T-cell (primary cell): Measurements from ENCODE around the gene APCDD1L. TPM values are rescaled to one million over a fixed set of nuclear protein-coding genes. Genes with fewer than 3 reads are reported as not detected.

Source experiments
- ATAC-seq, 4 experiments: fragments of 200-7000 bp in 3 of 4; fragments of 150-1000 bp in 1 of 4; cut with Tn5 transposase; replicated peaks in 1 of 4; 1 replicate in 3 of 4; 2 replicates in 1 of 4; pipeline ENCODE4 v1.10.0; 2021; ENCODE audit warnings: moderate library complexity in 3 of 4, mild to moderate bottlenecking in 2 of 4, moderate number of reproducible peaks in 1 of 4
- CTCF ChIA-PET, 2 donors: fragments of 300-600 bp; sonication (Branson Sonifier 250); formaldehyde crosslinking; loops; one replicate each; lab custom pipeline; 2022; ENCODE audit warnings: antibody characterized with exemption in 2 of 2; lab: Charles Lee
- POLR2A ChIA-PET, 2 donors: fragments of 300-600 bp; sonication (Branson Sonifier 250); formaldehyde crosslinking; loops; one replicate each; lab custom pipeline; 2022; ENCODE audit warnings: antibody characterized with exemption in 2 of 2; lab: Charles Lee
- DNase-seq, 35 experiments: peaks; one replicate each; pipeline versions ENCODE4 v3.0.0 to v3.0.0-alpha.2; 2013 to 2023
- H3K27ac ChIP-seq: one replicate; pipeline ENCODE4 v1.5.1; 2013; ENCODE audit warnings: low read length
- H3K27me3 ChIP-seq, 2 experiments: replicated peaks in 1 of 2; 1 replicate in 1 of 2; 2 replicates in 1 of 2; pipeline versions ENCODE4 v1.6.1 to v1.7.0; 2013; ENCODE audit warnings: low read length in 1 of 2, mixed read lengths in 1 of 2; ENCODE audit not compliant: control insufficient read depth in 2 of 2, insufficient read depth in 2 of 2; ENCODE audit errors: extremely low read depth in 1 of 2
- H3K36me3 ChIP-seq, 2 donors: 1 replicate in 1 of 2; 2 replicates in 1 of 2; pipeline versions ENCODE4 v1.6.1 to v1.7.0; 2013; ENCODE audit warnings: low read length in 1 of 2; ENCODE audit not compliant: control insufficient read depth in 2 of 2, insufficient read depth in 1 of 2; ENCODE audit errors: extremely low read depth in 1 of 2
- H3K4me1 ChIP-seq, 2 experiments: 1 replicate in 1 of 2; 2 replicates in 1 of 2; pipeline versions ENCODE4 v1.6.1 to v1.7.0; 2013; ENCODE audit warnings: low read length in 2 of 2, mixed read lengths in 1 of 2; ENCODE audit not compliant: insufficient read depth in 2 of 2, control insufficient read depth in 1 of 2; ENCODE audit errors: extremely low read depth in 1 of 2
- H3K4me3 ChIP-seq, 2 donors: 1 replicate in 1 of 2; 2 replicates in 1 of 2; pipeline versions ENCODE4 v1.5.1 to v1.7.0; 2013; ENCODE audit warnings: mild to moderate bottlenecking in 2 of 2, low read length in 1 of 2, moderate library complexity in 1 of 2; ENCODE audit not compliant: control insufficient read depth in 1 of 2; ENCODE audit errors: extremely low read depth in 1 of 2
- H3K9me3 ChIP-seq: 2 replicates; pipeline ENCODE4 v1.7.0; 2013
- H3K27ac Mint-ChIP-seq, 2 donors: one replicate each; pipeline ENCODE4 v1.8.0; 2020 to 2021; ENCODE audit warnings: mild to moderate bottlenecking in 2 of 2, mixed read lengths in 2 of 2
- H3K27me3 Mint-ChIP-seq, 2 donors: one replicate each; pipeline ENCODE4 v1.8.0; 2021 to 2022; ENCODE audit warnings: mixed read lengths in 2 of 2
- H3K36me3 Mint-ChIP-seq: one replicate; pipeline ENCODE4 v1.8.0; 2021; ENCODE audit warnings: mixed read lengths
- H3K4me1 Mint-ChIP-seq, 3 donors: one replicate each; pipeline ENCODE4 v1.8.0; 2020 to 2022; ENCODE audit warnings: mixed read lengths in 3 of 3, mild to moderate bottlenecking in 1 of 3
- H3K4me3 Mint-ChIP-seq, 3 donors: one replicate each; pipeline ENCODE4 v1.8.0; 2020 to 2022; ENCODE audit warnings: mild to moderate bottlenecking in 3 of 3, mixed read lengths in 3 of 3, moderate library complexity in 3 of 3
- H3K9me3 Mint-ChIP-seq, 3 donors: one replicate each; pipeline ENCODE4 v1.8.0; 2020 to 2022; ENCODE audit warnings: mixed read lengths in 3 of 3
- WGBS: methylation state at CpG from one replicate; pipeline ENCODE4 v1.1.5; 2013; ENCODE audit warnings: missing lambda C conversion rate; ENCODE audit not compliant: insufficient coverage; 5-methylcytosine and 5-hydroxymethylcytosine counted together
- total RNA-seq, 35 experiments: library from RNA in 6 of 35; stranded (reverse) in 6 of 35; fragments of 120-200 nt in 1 of 35; gene quantifications; one replicate each; pipeline versions ENCODE4 v1.2.1 to v1.2.4 and lab custom pipeline; 2013 to 2026

APCDD1L gene
- total RNA-seq, 5 donors from 2014 or later (not counting 1 experiment from before 2014, with no cell fraction given): not detected

DNA sequence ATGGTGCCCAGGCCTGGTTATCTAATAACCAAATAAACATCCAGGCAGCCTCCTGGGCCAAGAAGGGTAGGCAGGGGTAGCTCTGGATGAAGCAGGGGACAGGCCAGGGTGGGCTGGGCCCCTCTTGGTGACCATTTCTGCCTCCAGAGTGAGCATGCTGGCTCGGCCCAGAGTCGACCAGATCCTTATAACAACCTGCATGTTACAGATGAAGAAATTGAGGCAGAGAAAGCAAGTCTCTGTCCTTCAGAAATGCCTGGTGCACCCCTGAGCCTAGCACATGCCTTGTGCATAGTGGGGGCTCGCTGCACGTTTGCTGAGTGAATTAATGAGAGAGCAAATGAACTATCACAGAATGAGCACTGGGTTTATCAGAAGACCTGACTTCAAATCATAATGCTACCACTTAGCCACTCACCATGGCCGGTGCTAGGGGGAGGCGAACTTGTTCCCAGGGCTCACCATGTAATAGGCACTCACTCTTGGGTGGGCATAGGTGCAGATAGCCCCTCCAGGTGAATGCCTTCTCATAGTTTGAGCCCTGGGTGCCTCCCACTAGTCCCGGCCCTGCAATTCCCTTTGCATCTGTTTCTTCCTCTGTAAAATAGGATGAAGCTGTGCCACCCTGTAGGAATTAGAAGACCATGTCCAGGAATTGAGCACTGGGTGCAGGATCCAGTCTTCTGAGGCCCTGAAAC is 3.8 kb upstream of the APCDD1L start:
- H3K27me3 Mint-ChIP-seq: peaks cover 16 to 30% of the 10 kb centered on the region in 2 donors
- H3K36me3 Mint-ChIP-seq: no peaks in the 10 kb centered on the region
- ATAC-seq (no peak), DNase-seq (no peak)
- no peaks in the 10 kb centered on the region for H3K4me1 Mint-ChIP-seq
- no peaks in the 10 kb centered on the region for H3K9me3 ChIP-seq
- no peak overlapping the region for H3K27ac ChIP-seq
- H3K27me3 ChIP-seq: peaks cover 0 to 30% of the 10 kb centered on the region in 2 experiments
- no peak overlapping the region for H3K4me3 ChIP-seq
- H3K27ac Mint-ChIP-seq: no peak overlapping the region
- no peaks in the 10 kb centered on the region for H3K36me3 ChIP-seq
- 77% methylated on average over 4 of the region's 7 CpGs for WGBS
- ChIA-PET CTCF (interaction anchor here in 1 of 2 donors (1.0 kb wide), 1 partner anchor 56 kb away, joined by 4 read pairs; no protein-coding TSS in a partner anchor), POLR2A (no interaction called here)
- no peak overlapping the region for H3K4me3 Mint-ChIP-seq
- H3K4me1 ChIP-seq: no peaks in the 10 kb centered on the region
- no peaks in the 10 kb centered on the region for H3K9me3 Mint-ChIP-seq

DNA sequence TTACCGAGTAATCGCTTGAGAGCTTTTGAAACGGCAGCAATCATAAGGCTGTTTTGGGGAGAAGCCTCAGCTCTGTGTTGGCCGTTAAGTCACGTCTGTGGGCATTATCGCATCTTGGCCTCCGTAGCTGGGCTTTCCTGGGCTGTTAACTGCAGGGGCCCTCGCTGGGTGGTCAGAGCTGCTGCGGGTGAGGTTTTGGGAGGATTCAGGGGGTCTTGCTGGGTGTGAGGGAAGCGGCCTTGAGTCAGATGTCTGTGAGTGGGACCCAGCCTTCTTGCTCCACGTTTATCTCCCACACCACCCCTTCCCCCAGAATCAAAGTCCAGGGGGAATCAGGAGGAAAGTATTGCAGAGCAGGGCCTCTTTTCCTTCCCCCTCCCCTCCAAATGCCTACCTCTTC is 3.2 kb upstream of the APCDD1L start:
- Histone ChIP-seq H3K9me3 (no peaks in the 10 kb centered on the region), H3K36me3 (no peaks in the 10 kb centered on the region), H3K27ac (no peak overlapping the region), H3K27me3 (peaks cover 0 to 37% of the 10 kb centered on the region in 2 experiments), H3K4me1 (no peaks in the 10 kb centered on the region), H3K4me3 (no peak overlapping the region)
- no peak for ATAC-seq
- no peaks in the 10 kb centered on the region for H3K4me1 Mint-ChIP-seq
- no peak for DNase-seq
- H3K36me3 Mint-ChIP-seq: no peaks in the 10 kb centered on the region
- ChIA-PET POLR2A (no interaction called here), CTCF (interaction anchor here in 1 of 2 donors (1.0 kb wide), 1 partner anchor 57 kb away, joined by 4 read pairs; no protein-coding TSS in a partner anchor)
- no peak overlapping the region for H3K27ac Mint-ChIP-seq
- no peaks in the 10 kb centered on the region for H3K9me3 Mint-ChIP-seq
- H3K27me3 Mint-ChIP-seq: peaks cover 19 to 36% of the 10 kb centered on the region in 2 donors
- 64% methylated on average over 9 of the region's 11 CpGs for WGBS
- H3K4me3 Mint-ChIP-seq: no peak overlapping the region

DNA sequence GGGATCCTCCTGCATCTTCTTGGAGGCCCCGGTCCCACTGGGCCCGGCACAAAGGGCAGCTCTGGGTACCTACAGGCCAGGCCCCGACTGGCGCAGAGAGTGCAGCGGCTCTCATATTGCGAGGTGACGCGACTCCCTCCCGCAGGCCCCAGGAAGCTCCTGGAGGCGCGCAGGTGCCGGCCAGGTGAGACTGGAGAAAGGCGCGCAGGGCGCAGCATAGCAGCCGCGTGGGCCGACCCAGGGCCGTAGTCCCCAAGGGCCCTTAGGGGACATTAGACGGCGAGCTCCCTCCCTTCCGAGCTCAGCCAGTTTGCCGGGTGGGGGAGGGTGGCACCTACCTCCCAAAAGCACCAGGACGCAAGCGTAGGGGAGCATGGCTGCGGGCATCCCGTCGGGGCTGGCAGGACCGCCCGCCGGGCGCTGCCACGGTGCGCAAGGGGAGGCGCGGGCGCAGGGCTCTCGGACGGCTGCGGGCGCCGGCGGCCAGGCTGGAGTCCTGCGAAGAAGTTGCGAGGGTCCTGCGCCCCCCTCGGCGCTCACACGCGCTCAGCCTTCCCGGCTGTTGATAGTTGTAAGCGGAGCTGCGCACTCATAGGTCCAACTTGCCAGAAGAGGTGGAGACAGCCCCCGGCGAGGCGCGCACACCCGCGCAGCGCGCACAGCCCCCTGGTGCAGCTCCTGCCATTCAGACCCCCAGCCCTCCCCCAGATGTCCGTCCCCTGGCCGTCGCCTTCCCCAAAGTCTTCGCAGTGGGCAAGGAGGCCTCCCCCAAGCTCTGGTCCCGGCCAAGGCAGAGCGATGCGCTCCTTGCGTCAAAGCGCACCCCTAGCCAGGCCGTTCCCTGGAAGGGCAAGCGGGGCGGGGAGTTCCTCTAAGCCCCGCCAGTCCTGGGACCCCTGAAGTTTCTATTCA is 622 bp downstream of the APCDD1L start:
- ChIA-PET POLR2A (no interaction called here), CTCF (no interaction called here)
- Mint-ChIP-seq H3K4me3 (no peak overlapping the region), H3K27me3 (peaks cover 31 to 52% of the 10 kb centered on the region in 2 donors), H3K4me1 (no peaks in the 10 kb centered on the region), H3K27ac (no peak overlapping the region), H3K9me3 (no peaks in the 10 kb centered on the region), H3K36me3 (no peaks in the 10 kb centered on the region)
- 10% methylated on average over 74 of the region's 74 CpGs for WGBS
- no peaks in the 10 kb centered on the region for H3K9me3 ChIP-seq
- no peaks in the 10 kb centered on the region for H3K4me1 ChIP-seq
- H3K4me3 ChIP-seq: no peak overlapping the region
- H3K36me3 ChIP-seq: no peaks in the 10 kb centered on the region
- ATAC-seq (no peak), DNase-seq (no peak)
- H3K27me3 ChIP-seq: peaks cover 0 to 45% of the 10 kb centered on the region in 2 experiments
- no peak overlapping the region for H3K27ac ChIP-seq

DNA sequence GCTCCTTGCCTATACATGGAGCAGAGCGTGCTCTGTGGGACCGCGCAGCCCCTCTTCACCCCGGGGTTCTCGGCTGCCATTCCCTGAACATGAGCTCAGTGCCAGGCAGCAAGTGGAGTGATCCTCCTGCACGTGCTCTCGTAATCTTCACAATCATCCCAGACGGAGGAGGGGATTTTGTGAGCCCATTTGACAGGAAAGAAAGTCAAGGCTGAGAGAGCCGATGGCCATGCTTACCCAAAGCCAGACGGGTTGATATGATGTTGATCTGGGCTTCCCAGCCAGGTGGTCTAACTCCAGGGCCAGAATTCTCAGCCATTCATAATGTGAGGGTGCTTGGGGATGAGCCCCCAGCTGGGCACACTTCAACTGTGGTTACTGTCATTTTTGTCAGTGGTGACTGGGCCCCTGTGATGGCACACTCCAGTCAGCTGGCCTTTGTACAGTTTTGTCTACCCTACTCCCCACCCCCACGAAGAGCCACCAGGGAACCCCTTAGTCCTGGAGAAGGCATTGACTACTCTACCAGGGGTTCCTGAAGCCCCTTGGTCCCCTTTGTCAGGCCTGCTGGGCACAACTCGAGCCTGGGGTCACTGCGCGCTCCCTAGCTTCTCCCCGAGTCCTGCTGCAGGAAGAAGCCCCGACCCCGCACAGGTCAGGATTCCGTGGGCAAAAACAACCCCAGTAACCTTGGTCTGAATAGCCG is 1.5 kb downstream of the APCDD1L start:
- H3K27ac ChIP-seq: no peak overlapping the region
- ATAC-seq (no peak), DNase-seq (no peak)
- WGBS: 69% methylated on average over 11 of the region's 19 CpGs
- ChIA-PET CTCF (interaction anchor here in 1 of 2 donors (0.6 kb wide), 1 partner anchor 10 kb away, joined by 3 read pairs; no protein-coding TSS in a partner anchor), POLR2A (no interaction called here)
- H3K4me3 ChIP-seq: no peak overlapping the region
- H3K27me3 ChIP-seq: peaks cover 0 to 37% of the 10 kb centered on the region in 2 experiments
- H3K9me3 Mint-ChIP-seq: no peaks in the 10 kb centered on the region
- H3K4me3 Mint-ChIP-seq: no peak overlapping the region
- H3K4me1 Mint-ChIP-seq: no peaks in the 10 kb centered on the region
- H3K36me3 ChIP-seq: no peaks in the 10 kb centered on the region
- H3K27me3 Mint-ChIP-seq: peaks cover 31 to 52% of the 10 kb centered on the region in 2 donors
- H3K4me1 ChIP-seq: no peaks in the 10 kb centered on the region
- no peaks in the 10 kb centered on the region for H3K9me3 ChIP-seq
- no peaks in the 10 kb centered on the region for H3K36me3 Mint-ChIP-seq
- H3K27ac Mint-ChIP-seq: no peak overlapping the region

GRCh38 chr20:58512808-58513552 is 2.2 kb downstream of the APCDD1L start:
- Histone ChIP-seq H3K4me3 (no peak overlapping the region), H3K9me3 (no peaks in the 10 kb centered on the region), H3K36me3 (no peaks in the 10 kb centered on the region), H3K27me3 (peaks cover 0 to 37% of the 10 kb centered on the region in 2 experiments), H3K4me1 (no peaks in the 10 kb centered on the region), H3K27ac (no peak overlapping the region)
- ATAC-seq (no peak), DNase-seq (no peak)
- Mint-ChIP-seq H3K27me3 (peaks cover 31 to 52% of the 10 kb centered on the region in 2 donors), H3K4me3 (no peak overlapping the region), H3K4me1 (no peaks in the 10 kb centered on the region), H3K9me3 (no peaks in the 10 kb centered on the region), H3K27ac (no peak overlapping the region), H3K36me3 (no peaks in the 10 kb centered on the region)
- WGBS: 56% methylated on average over 5 of the region's 17 CpGs
- POLR2A ChIA-PET: no interaction called here
- CTCF ChIA-PET: interaction anchor here in 1 of 2 donors (0.6 kb wide), 1 partner anchor 10 kb away, joined by 3 read pairs; no protein-coding TSS in a partner anchor
